Endothelial cell (in vitro differentiated cells): ENCODE data around the gene TBC1D14. TPM values are rescaled to one million over a fixed set of nuclear protein-coding genes. Genes with fewer than 3 reads are reported as not detected.

Source experiments
- DNase-seq: peaks from one replicate; pipeline ENCODE4 v3.0.0; 2021; ENCODE audit warnings: low spot score
- H3K27ac Mint-ChIP-seq: one replicate; pipeline ENCODE4 v1.8.0; 2021; ENCODE audit warnings: mixed read lengths, inconsistent platforms; ENCODE audit not compliant: unreplicated experiment
- H3K27me3 Mint-ChIP-seq: one replicate; pipeline ENCODE4 v1.8.0; 2021; ENCODE audit warnings: mild to moderate bottlenecking, moderate library complexity, mixed read lengths, inconsistent platforms; ENCODE audit not compliant: unreplicated experiment
- H3K36me3 Mint-ChIP-seq: one replicate; pipeline ENCODE4 v1.8.0; 2021; ENCODE audit warnings: mild to moderate bottlenecking, low read depth, mixed read lengths, inconsistent platforms; ENCODE audit not compliant: unreplicated experiment
- H3K4me1 Mint-ChIP-seq: one replicate; pipeline ENCODE4 v1.8.0; 2021; ENCODE audit warnings: mild to moderate bottlenecking, mixed read lengths, inconsistent platforms; ENCODE audit not compliant: unreplicated experiment
- H3K4me3 Mint-ChIP-seq: one replicate; pipeline ENCODE4 v1.8.0; 2021; ENCODE audit warnings: mild to moderate bottlenecking, mixed read lengths, inconsistent platforms; ENCODE audit not compliant: unreplicated experiment
- H3K9me3 Mint-ChIP-seq: one replicate; pipeline ENCODE4 v1.8.0; 2021; ENCODE audit warnings: mixed read lengths, inconsistent platforms; ENCODE audit not compliant: unreplicated experiment
- CTCF ChIP-seq: fragments of 200-600 bp; sonication (generic); IDR thresholded peaks from one replicate; pipeline ENCODE4 v1.5.0; 2021; ENCODE audit warnings: antibody characterized with exemption; ENCODE audit not compliant: unreplicated experiment
- total RNA-seq: library from RNA; stranded (reverse); fragmentation: NEBNext Ultra II Directional; extraction: Animal tissue kit (Norgen Biotek cat#: 25700); gene quantifications from one replicate; pipeline ENCODE4 v1.2.1, GENCODE V29; 2021; ENCODE audit not compliant: unreplicated experiment

Gene TBC1D14
- total RNA-seq, 1 donor from 2014 or later: 33.0 TPM

- no peak for TF ChIP-seq CTCF
- Mint-ChIP-seq H3K27ac (no peak overlapping the region), H3K4me1 (no peaks in the 10 kb centered on the region), H3K27me3 (no peaks in the 10 kb centered on the region), H3K9me3 (no peaks in the 10 kb centered on the region), H3K4me3 (no peak overlapping the region), H3K36me3 (peaks cover 41% of the 10 kb centered on the region)
- DNase-seq: no peak
Observed at GRCh38 chr4:7013175-7013574, 103.5 kb downstream of the TBC1D14 start.

- H3K36me3 Mint-ChIP-seq: peaks cover 37% of the 10 kb centered on the region
- TF ChIP-seq CTCF: no peak
- no peak for DNase-seq
- no peak overlapping the region for H3K27ac Mint-ChIP-seq
- H3K4me1 Mint-ChIP-seq: no peaks in the 10 kb centered on the region
- no peaks in the 10 kb centered on the region for H3K27me3 Mint-ChIP-seq
- peak overlapping the region; percentile 23 for H3K4me3 Mint-ChIP-seq
- H3K9me3 Mint-ChIP-seq: no peaks in the 10 kb centered on the region
Observed at GRCh38 chr4:7014815-7015214, 105.2 kb downstream of the TBC1D14 start.

GRCh38 chr4:7015383-7016035 is 105.9 kb downstream of the TBC1D14 start:
- H3K4me1 Mint-ChIP-seq: no peaks in the 10 kb centered on the region
- H3K27me3 Mint-ChIP-seq: no peaks in the 10 kb centered on the region
- TF ChIP-seq CTCF: no peak
- H3K27ac Mint-ChIP-seq: no peak overlapping the region
- DNase-seq: no peak
- peak overlapping the region; percentile 23 for H3K4me3 Mint-ChIP-seq
- H3K9me3 Mint-ChIP-seq: no peaks in the 10 kb centered on the region
- peaks cover 34% of the 10 kb centered on the region for H3K36me3 Mint-ChIP-seq

GRCh38 chr4:7016086-7016485 is 106.5 kb downstream of the TBC1D14 start:
- DNase-seq: no peak
- no peaks in the 10 kb centered on the region for H3K27me3 Mint-ChIP-seq
- no peaks in the 10 kb centered on the region for H3K4me1 Mint-ChIP-seq
- peaks cover 37% of the 10 kb centered on the region for H3K36me3 Mint-ChIP-seq
- H3K27ac Mint-ChIP-seq: no peak overlapping the region
- H3K9me3 Mint-ChIP-seq: no peaks in the 10 kb centered on the region
- no peak for TF ChIP-seq CTCF
- peak overlapping the region; percentile 37 for H3K4me3 Mint-ChIP-seq

- peaks cover 34% of the 10 kb centered on the region for H3K36me3 Mint-ChIP-seq
Observed at GRCh38 chr4:7016512-7016911, 106.9 kb downstream of the TBC1D14 start.

More at GRCh38 chr4:7016512-7016911, 106.9 kb downstream of the TBC1D14 start:
- no peaks in the 10 kb centered on the region for H3K27me3 Mint-ChIP-seq
- no peaks in the 10 kb centered on the region for H3K9me3 Mint-ChIP-seq
- no peaks in the 10 kb centered on the region for H3K4me1 Mint-ChIP-seq
- no peak for TF ChIP-seq CTCF
- no peak overlapping the region for H3K27ac Mint-ChIP-seq
- DNase-seq: no peak
- H3K4me3 Mint-ChIP-seq: no peak overlapping the region
